B cell (primary cell): ENCODE results near the gene S100A16. TPM values are rescaled to one million over a fixed set of nuclear protein-coding genes. Genes with fewer than 3 reads are reported as not detected.
A peak's percentile ranks its signal among the peaks of the same experiment; 100 is the strongest.

Experiments used
- ATAC-seq: fragments of 200-7000 bp; cut with Tn5 transposase; one replicate; pipeline ENCODE4 v1.10.0; 2021; ENCODE audit warnings: low read depth, mild to moderate bottlenecking, moderate number of reproducible peaks, moderate library complexity
- CTCF ChIA-PET: fragments of 350-600 bp; sonication (Branson Sonifier 250); formaldehyde crosslinking; loops from one replicate; lab custom pipeline; 2021; ENCODE audit warnings: antibody characterized with exemption, inconsistent platforms; lab: Charles Lee
- POLR2A ChIA-PET: fragments of 350-600 bp; sonication (Branson Sonifier 250); formaldehyde crosslinking; loops from one replicate; lab custom pipeline; 2021; ENCODE audit warnings: antibody characterized with exemption; lab: Charles Lee
- DNase-seq: peaks from one replicate; pipeline ENCODE4 v3.0.0; 2013
- H2AFZ ChIP-seq: 2 replicates; pipeline ENCODE4 v1.6.1; 2012; ENCODE audit warnings: mild to moderate bottlenecking, low read depth, low read length; ENCODE audit not compliant: insufficient read depth, poor library complexity, severe bottlenecking
- H3K27ac ChIP-seq, 2 donors: 1 replicate in 1 of 2; 2 replicates in 1 of 2; pipeline ENCODE4 v1.5.1; 2012 to 2013; ENCODE audit warnings: low read length in 2 of 2, mild to moderate bottlenecking in 2 of 2, moderate library complexity in 1 of 2
- H3K27me3 ChIP-seq, 4 experiments: fragments of 200-600 bp in 1 of 4; sonication (generic) in 1 of 4; replicated peaks in 1 of 4; 1 replicate in 2 of 4; 2 replicates in 2 of 4; pipeline versions ENCODE4 v1.6.1 to v1.7.0; 2013 to 2016; ENCODE audit warnings: low read length in 3 of 4, mild to moderate bottlenecking in 2 of 4, mixed read lengths in 1 of 4, moderate library complexity in 1 of 4; ENCODE audit not compliant: insufficient read depth in 4 of 4, control insufficient read depth in 3 of 4; ENCODE audit errors: control extremely low read depth in 1 of 4
- H3K36me3 ChIP-seq, 2 experiments: replicated peaks in 1 of 2; 1 replicate in 1 of 2; 2 replicates in 1 of 2; pipeline versions ENCODE4 v1.6.1 to v1.7.1; 2013; ENCODE audit warnings: low read length in 1 of 2; ENCODE audit not compliant: insufficient read depth in 2 of 2, control insufficient read depth in 1 of 2; ENCODE audit errors: control extremely low read depth in 1 of 2, extremely low read depth in 1 of 2
- H3K4me1 ChIP-seq, 2 donors: fragments of 200-600 bp in 1 of 2; sonication (generic) in 1 of 2; 1 replicate in 1 of 2; 2 replicates in 1 of 2; pipeline versions ENCODE4 v1.5.1 to v1.6.1; 2013 to 2017; ENCODE audit warnings: low read length in 2 of 2; ENCODE audit not compliant: control insufficient read depth in 2 of 2, insufficient read depth in 2 of 2
- H3K4me2 ChIP-seq: replicated peaks from 2 replicates; pipeline ENCODE3; 2012; ENCODE audit warnings: mild to moderate bottlenecking, low read depth, low read length; ENCODE audit not compliant: poor library complexity, severe bottlenecking
- H3K4me3 ChIP-seq, 5 experiments: fragments of 200-600 bp in 1 of 5; sonication (generic) in 1 of 5; 1 replicate in 3 of 5; 2 replicates in 2 of 5; pipeline versions ENCODE4 v1.5.1 to v1.7.0; 2011 to 2016; ENCODE audit warnings: low read length in 4 of 5, mild to moderate bottlenecking in 4 of 5, low read depth in 2 of 5, control low read depth in 1 of 5, moderate library complexity in 1 of 5; ENCODE audit not compliant: insufficient read depth in 1 of 5; ENCODE audit errors: control extremely low read depth in 1 of 5, extremely low read depth in 1 of 5
- H3K79me2 ChIP-seq: fragments of 200-600 bp; sonication (generic); one replicate; pipeline ENCODE4 v1.6.0; 2016; ENCODE audit warnings: low read length; ENCODE audit not compliant: control insufficient read depth, insufficient read depth
- H3K9ac ChIP-seq: fragments of 200-600 bp; sonication (generic); 2 replicates; pipeline ENCODE4 v1.6.1; 2017; ENCODE audit warnings: mild to moderate bottlenecking, low read length, moderate library complexity
- H3K9me3 ChIP-seq, 3 donors: one replicate each; pipeline versions ENCODE4 v1.6.1 to v1.7.1; 2013; ENCODE audit warnings: low read length in 2 of 3; ENCODE audit not compliant: control insufficient read depth in 2 of 3, insufficient read depth in 1 of 3; ENCODE audit errors: control extremely low read depth in 1 of 3
- H4K20me1 ChIP-seq: 2 replicates; pipeline ENCODE4 v1.6.0; 2012; ENCODE audit warnings: mild to moderate bottlenecking, low read length; ENCODE audit not compliant: insufficient read depth, control insufficient read depth, poor library complexity, severe bottlenecking
- H3K27ac Mint-ChIP-seq: one replicate; pipeline ENCODE4 v1.8.0; 2021; ENCODE audit warnings: mixed read lengths
- H3K27me3 Mint-ChIP-seq: one replicate; pipeline ENCODE4 v1.8.0; 2021; ENCODE audit warnings: mixed read lengths
- H3K4me1 Mint-ChIP-seq: one replicate; pipeline ENCODE4 v1.8.0; 2021; ENCODE audit warnings: mixed read lengths
- H3K4me3 Mint-ChIP-seq: one replicate; pipeline ENCODE4 v1.8.0; 2021; ENCODE audit warnings: mixed read lengths
- H3K9me3 Mint-ChIP-seq: one replicate; pipeline ENCODE4 v1.8.0; 2022; ENCODE audit warnings: mixed read lengths; ENCODE audit not compliant: insufficient read depth
- EZH2 ChIP-seq: IDR thresholded peaks from 2 replicates; pipeline ENCODE4 v1.6.1; 2012; ENCODE audit warnings: borderline replicate concordance, low read depth, mild to moderate bottlenecking, moderate library complexity, low read length; ENCODE audit not compliant: insufficient read depth, poor library complexity, severe bottlenecking
- WGBS: methylation state at CpG from one replicate; pipeline ENCODE4 v1.1.5; 2013; ENCODE audit warnings: missing lambda C conversion rate; ENCODE audit not compliant: insufficient coverage; 5-methylcytosine and 5-hydroxymethylcytosine counted together
- intact Hi-C: fragments of 100-400 bp; cut with micrococcal nuclease; formaldehyde crosslinking; loops from one replicate; pipeline ENCODE4 v1.10.0; 2022
- polyA plus RNA-seq: library from polyadenylated mRNA; depleted of rRNA; stranded (reverse); fragments of >200 nt; gene quantifications from 2 replicates; pipeline ENCODE4 v1.2.3, GENCODE V29; 2012
- total RNA-seq, 2 donors: library from RNA; stranded (reverse); fragments of 120-200 nt in 1 of 2; gene quantifications; 1 replicate in 1 of 2; 2 replicates in 1 of 2; pipeline versions ENCODE4 v1.2.3 to v1.2.4, GENCODE V29; 2013 to 2022
- TF ChIP-seq, protein P1 (sequence below): fragments of 200-600 bp; IDR thresholded peaks from one replicate; pipeline ENCODE4 v1.8.0; 2022; ENCODE audit warnings: antibody characterized with exemption, mild to moderate bottlenecking

S100A16 gene
- total and polyA plus RNA-seq, 2 donors (not counting 1 experiment from before 2014, with no cell fraction given) = not detected

GRCh38 chr1:153649137-153649862 is 36.4 kb upstream of the S100A16 start:
- H3K27ac ChIP-seq = peak overlapping the region in 1 of 2 donors; percentile 41
- ChIA-PET CTCF (interaction anchor here (1.0 to 1.2 kb wide), 2 partner anchors 77 to 79 kb away, joined by 3 to 6 read pairs; no protein-coding TSS in a partner anchor), POLR2A (interaction anchor here (1.5 kb wide), 1 partner anchor 15 kb away, joined by 5 read pairs; the partner anchor contains the start of gene CHTOP)
- H3K27me3 ChIP-seq = no peaks in the 10 kb centered on the region
- no peak overlapping the region for H2AFZ ChIP-seq
- no peaks in the 10 kb centered on the region for H3K4me1 ChIP-seq
- H3K36me3 ChIP-seq = peaks cover 14 to 34% of the 10 kb centered on the region in 2 experiments
- 59% methylated on average over 2 of the region's 3 CpGs for WGBS
- TF ChIP-seq, protein P1, sequence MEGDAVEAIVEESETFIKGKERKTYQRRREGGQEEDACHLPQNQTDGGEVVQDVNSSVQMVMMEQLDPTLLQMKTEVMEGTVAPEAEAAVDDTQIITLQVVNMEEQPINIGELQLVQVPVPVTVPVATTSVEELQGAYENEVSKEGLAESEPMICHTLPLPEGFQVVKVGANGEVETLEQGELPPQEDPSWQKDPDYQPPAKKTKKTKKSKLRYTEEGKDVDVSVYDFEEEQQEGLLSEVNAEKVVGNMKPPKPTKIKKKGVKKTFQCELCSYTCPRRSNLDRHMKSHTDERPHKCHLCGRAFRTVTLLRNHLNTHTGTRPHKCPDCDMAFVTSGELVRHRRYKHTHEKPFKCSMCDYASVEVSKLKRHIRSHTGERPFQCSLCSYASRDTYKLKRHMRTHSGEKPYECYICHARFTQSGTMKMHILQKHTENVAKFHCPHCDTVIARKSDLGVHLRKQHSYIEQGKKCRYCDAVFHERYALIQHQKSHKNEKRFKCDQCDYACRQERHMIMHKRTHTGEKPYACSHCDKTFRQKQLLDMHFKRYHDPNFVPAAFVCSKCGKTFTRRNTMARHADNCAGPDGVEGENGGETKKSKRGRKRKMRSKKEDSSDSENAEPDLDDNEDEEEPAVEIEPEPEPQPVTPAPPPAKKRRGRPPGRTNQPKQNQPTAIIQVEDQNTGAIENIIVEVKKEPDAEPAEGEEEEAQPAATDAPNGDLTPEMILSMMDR = no peak
- no peak for TF ChIP-seq EZH2
- Mint-ChIP-seq H3K27me3 (no peaks in the 10 kb centered on the region), H3K27ac (peak overlapping the region; percentile 41), H3K4me3 (no peak overlapping the region), H3K4me1 (no peaks in the 10 kb centered on the region), H3K9me3 (no peaks in the 10 kb centered on the region)
- H3K9ac ChIP-seq = no peak overlapping the region
- H4K20me1 ChIP-seq = peaks cover 4% of the 10 kb centered on the region
- DNase-seq = no peak
- intact Hi-C loops = no loop called here
- no peak for ATAC-seq
- H3K79me2 ChIP-seq = peaks cover 3% of the 10 kb centered on the region
- H3K4me2 ChIP-seq = no peak overlapping the region
- H3K9me3 ChIP-seq = no peaks in the 10 kb centered on the region
- H3K4me3 ChIP-seq = no peak overlapping the region
